HepG2 (cell line): ENCODE results near the gene ADGRL2. TPM values are rescaled to one million over a fixed set of nuclear protein-coding genes. Genes with fewer than 3 reads are reported as not detected.

Source experiments
- ATAC-seq: fragments of 200-7000 bp; cut with Tn5 transposase; 3 replicates; pipeline ENCODE4 v1.9.1; 2020; ENCODE audit warnings: mild to moderate bottlenecking, moderate library complexity
- BruUV-seq: library from RNA; stranded (reverse); fragments of 400-500 nt; replicated peaks from 2 replicates; lab custom pipeline; 2021; lab: Mats Ljungman, UMichigan
- CTCF ChIA-PET: fragments of 300-600 bp; formaldehyde crosslinking; extraction: SDS; loops from one replicate; lab custom pipeline; 2021; ENCODE audit warnings: low total read pairs, inconsistent platforms, low intra/inter-chr PET ratio; lab: Yijun Ruan, JAX
- POLR2A ChIA-PET: fragments of 350-600 bp; sonication (Branson Sonifier 250); formaldehyde crosslinking; loops from one replicate; lab custom pipeline; 2020; ENCODE audit warnings: antibody characterized with exemption, inconsistent platforms; lab: Yijun Ruan, JAX
- DNase-seq: peaks from one replicate; pipeline ENCODE4 v3.0.0-alpha.2; 2015; ENCODE audit warnings: low spot score
- FAIRE-seq: peaks from 3 replicates; lab custom pipeline; 2011; peaks lifted over from hg19 to GRCh38; lab: Jason Lieb, UNC
- H2AFZ ChIP-seq: one replicate; pipeline ENCODE4 v1.6.1; 2011; ENCODE audit warnings: low read length, inconsistent platforms
- H3K27ac ChIP-seq: fragments of 300-600 bp; 3 replicates; pipeline ENCODE4 v1.8.0; 2011; ENCODE audit warnings: mixed run types, mild to moderate bottlenecking, mixed read lengths, low read length, inconsistent platforms; ENCODE audit not compliant: insufficient read depth; ENCODE audit errors: extremely low read length
- H3K27me3 ChIP-seq, 2 experiments: fragments of 200-600 bp in 1 of 2; 2 replicates in 1 of 2; 3 replicates in 1 of 2; pipeline versions ENCODE4 v1.6.0 to v1.8.0; 2011; ENCODE audit warnings: low read length in 2 of 2, mild to moderate bottlenecking in 2 of 2, moderate library complexity in 2 of 2, inconsistent platforms in 1 of 2; ENCODE audit not compliant: insufficient read depth in 2 of 2, control insufficient read depth in 1 of 2
- H3K36me3 ChIP-seq, 2 experiments: fragments of 200-600 bp in 1 of 2; replicated peaks in 1 of 2; 2 replicates in 1 of 2; 3 replicates in 1 of 2; pipeline versions ENCODE4 v1.5.1 to v1.8.0; 2011; ENCODE audit warnings: low read length in 2 of 2, inconsistent platforms in 1 of 2; ENCODE audit not compliant: insufficient read depth in 2 of 2, control insufficient read depth in 1 of 2
- H3K4me1 ChIP-seq: 2 replicates; pipeline ENCODE4 v1.5.1; 2012; ENCODE audit warnings: low read length, inconsistent platforms; ENCODE audit not compliant: insufficient read depth
- H3K4me2 ChIP-seq: 2 replicates; pipeline ENCODE4 v1.6.0; 2011; ENCODE audit warnings: low read depth, low read length, inconsistent platforms
- H3K4me3 ChIP-seq, 3 experiments: fragments of 200-600 bp in 1 of 3; sonication (generic), shearing (Covaris generic) in 1 of 3; replicated peaks in 1 of 3; 2 replicates each; pipeline ENCODE4 v1.5.1; 2011 to 2016; ENCODE audit warnings: low read length in 3 of 3, inconsistent platforms in 2 of 3, low read depth in 2 of 3, mild to moderate bottlenecking in 2 of 3, control low read depth in 1 of 3, mixed read lengths in 1 of 3; ENCODE audit not compliant: insufficient read depth in 1 of 3
- H3K79me2 ChIP-seq: one replicate; pipeline ENCODE4 v1.6.1; 2011; ENCODE audit warnings: low read length, inconsistent platforms; ENCODE audit not compliant: insufficient read depth
- H3K9ac ChIP-seq: 2 replicates; pipeline ENCODE4 v1.6.0; 2011; ENCODE audit warnings: mild to moderate bottlenecking, low read depth, low read length, inconsistent platforms; ENCODE audit not compliant: insufficient read depth
- H3K9me3 ChIP-seq: 2 replicates; pipeline ENCODE4 v1.5.1; 2012; ENCODE audit warnings: mild to moderate bottlenecking, low read length
- H4K20me1 ChIP-seq: 2 replicates; pipeline ENCODE4 v1.6.0; 2011; ENCODE audit warnings: inconsistent platforms, mild to moderate bottlenecking, low read length, moderate library complexity; ENCODE audit not compliant: insufficient read depth
- ATRX ChIP-seq: sonication (generic); formaldehyde crosslinking; IDR thresholded peaks from 2 replicates; pipeline ENCODE4 v1.4.0; 2020; ENCODE audit warnings: missing genetic modification reagents, borderline replicate concordance
- HIVEP1 ChIP-seq: sonication (generic); formaldehyde crosslinking; IDR thresholded peaks from 2 replicates; pipeline ENCODE4 v1.4.0; 2020; ENCODE audit warnings: mild to moderate bottlenecking, missing genetic modification reagents
- ISX ChIP-seq: sonication (generic); formaldehyde crosslinking; conservative IDR thresholded peaks from 2 replicates; pipeline ENCODE4 v1.5.0; 2020; ENCODE audit warnings: missing genetic modification reagents
- MZF1 ChIP-seq: sonication (generic); formaldehyde crosslinking; IDR thresholded peaks from 2 replicates; pipeline ENCODE4 v1.8.1; 2023; ENCODE audit warnings: mild to moderate bottlenecking, missing genetic modification reagents, borderline replicate concordance
- RARG ChIP-seq: sonication (generic); formaldehyde crosslinking; IDR thresholded peaks from 2 replicates; pipeline ENCODE4 v1.4.0; 2020; ENCODE audit warnings: low read depth, mild to moderate bottlenecking, missing genetic modification reagents
- ZNF121 ChIP-seq: sonication (generic); formaldehyde crosslinking; IDR thresholded peaks from 2 replicates; pipeline ENCODE4 v1.5.0; 2020; ENCODE audit warnings: mild to moderate bottlenecking, missing genetic modification reagents
- ZNF138 ChIP-seq: sonication (generic); formaldehyde crosslinking; IDR thresholded peaks from 2 replicates; pipeline ENCODE4 v1.5.0; 2020; ENCODE audit warnings: mild to moderate bottlenecking, low read depth, missing genetic modification reagents
- ZNF670 ChIP-seq: sonication (generic); formaldehyde crosslinking; IDR thresholded peaks from 2 replicates; pipeline ENCODE4 v1.8.0; 2022; ENCODE audit warnings: mild to moderate bottlenecking, missing genetic modification reagents, borderline replicate concordance
- ZNF749 ChIP-seq: sonication (generic); formaldehyde crosslinking; IDR thresholded peaks from 2 replicates; pipeline ENCODE4 v1.8.0; 2022; ENCODE audit warnings: mild to moderate bottlenecking, missing genetic modification reagents, moderate library complexity, borderline replicate concordance
- in situ Hi-C: cut with HindIII; loops from 2 replicates; pipeline ENCODE4 v1.10.0; 2017; ENCODE audit warnings: low pct_unique_long_range_greater_than_20kb; ENCODE audit not compliant: extremely low pct_ligation_motif_present
- intact Hi-C: fragments of 100-400 bp; cut with micrococcal nuclease; formaldehyde crosslinking; loops from one replicate; pipeline ENCODE4 v1.10.0; 2022; ENCODE audit not compliant: unreplicated experiment
- polyA plus RNA-seq, 8 experiments: library from polyadenylated mRNA; depleted of rRNA in 3 of 8; stranded (reverse) in 7 of 8; unstranded in 1 of 8; fragments of >200 nt; fragmentation: Illumina TruSeq in 4 of 8; extraction: Trizol in 4 of 8; gene quantifications; 2 replicates each; pipeline versions ENCODE4 v1.2.1 to v1.2.3, GENCODE V29; 2011 to 2016; ENCODE audit warnings: low read depth in 4 of 8, missing spikeins in 1 of 8, mixed read lengths in 1 of 8; ENCODE audit not compliant: insufficient read depth in 1 of 8
- total RNA-seq, 5 experiments: library from RNA; depleted of rRNA; stranded (reverse); fragments of >200 nt; fragmentation: Illumina TruSeq; extraction: Trizol; gene quantifications; 2 replicates each; pipeline ENCODE4 v1.2.3, GENCODE V29; 2016; ENCODE audit warnings: low read depth in 1 of 5
- TF ChIP-seq, protein P1 (sequence below): sonication (generic); formaldehyde crosslinking; IDR thresholded peaks from 2 replicates; pipeline ENCODE4 v1.8.0; 2022; ENCODE audit warnings: missing genetic modification reagents, mild to moderate bottlenecking, inconsistent platforms, borderline replicate concordance
- TF ChIP-seq, protein P2 (sequence below): IDR thresholded peaks from 2 replicates; pipeline ENCODE4 v1.6.1; 2012; ENCODE audit warnings: low read depth, low read length, improper control_type of control experiment

ADGRL2 gene
- total and polyA plus RNA-seq, 2 of the 13 experiments (the other 11 are each of a cell fraction or from before 2014, with no cell fraction given): 15.3 to 31.6 TPM

- FAIRE-seq (no peak), DNase-seq (no peak), ATAC-seq (no peak)
- no peaks in the 10 kb centered on the region for H3K27me3 ChIP-seq
- no peak overlapping the region for H3K27ac ChIP-seq
- H3K9ac ChIP-seq: no peak overlapping the region
- no TSS peak for BruUV-seq
- no peaks in the 10 kb centered on the region for H3K36me3 ChIP-seq
- no peaks in the 10 kb centered on the region for H3K9me3 ChIP-seq
- ChIA-PET CTCF (no interaction called here), POLR2A (no interaction called here)
- no peak overlapping the region for H3K4me3 ChIP-seq
- intact Hi-C loops: no loop called here
- H2AFZ ChIP-seq: no peak overlapping the region
- no peaks in the 10 kb centered on the region for H4K20me1 ChIP-seq
- in situ Hi-C loops: no loop called here
- no peak overlapping the region for H3K4me2 ChIP-seq
- no peaks in the 10 kb centered on the region for H3K79me2 ChIP-seq
- TF ChIP-seq ZNF749: no peak
- no peak for TF ChIP-seq ZNF138 (CRISPR knock-in tag)
- TF ChIP-seq ATRX (CRISPR knock-in tag): no peak
- no peak for TF ChIP-seq ZNF121 (CRISPR knock-in tag)
- no peak for TF ChIP-seq MZF1 (CRISPR knock-in tag)
- TF ChIP-seq HIVEP1 (CRISPR knock-in tag): no peak
- TF ChIP-seq, protein P1, sequence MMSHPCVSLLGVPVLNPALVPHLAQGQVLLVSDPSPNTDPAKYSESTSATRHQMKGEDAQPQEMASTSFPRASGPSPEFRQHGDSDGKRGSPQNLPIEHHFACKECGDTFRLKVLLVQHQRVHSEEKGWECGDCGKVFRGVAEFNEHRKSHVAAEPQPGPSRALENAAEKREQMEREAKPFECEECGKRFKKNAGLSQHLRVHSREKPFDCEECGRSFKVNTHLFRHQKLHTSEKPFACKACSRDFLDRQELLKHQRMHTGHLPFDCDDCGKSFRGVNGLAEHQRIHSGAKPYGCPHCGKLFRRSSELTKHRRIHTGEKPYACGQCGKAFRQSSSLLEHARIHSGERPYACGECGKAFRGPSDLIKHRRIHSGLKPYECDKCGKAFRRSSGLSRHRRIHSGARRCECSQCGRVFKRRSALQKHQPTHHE (CRISPR knock-in tag): no peak
- TF ChIP-seq, protein P2, sequence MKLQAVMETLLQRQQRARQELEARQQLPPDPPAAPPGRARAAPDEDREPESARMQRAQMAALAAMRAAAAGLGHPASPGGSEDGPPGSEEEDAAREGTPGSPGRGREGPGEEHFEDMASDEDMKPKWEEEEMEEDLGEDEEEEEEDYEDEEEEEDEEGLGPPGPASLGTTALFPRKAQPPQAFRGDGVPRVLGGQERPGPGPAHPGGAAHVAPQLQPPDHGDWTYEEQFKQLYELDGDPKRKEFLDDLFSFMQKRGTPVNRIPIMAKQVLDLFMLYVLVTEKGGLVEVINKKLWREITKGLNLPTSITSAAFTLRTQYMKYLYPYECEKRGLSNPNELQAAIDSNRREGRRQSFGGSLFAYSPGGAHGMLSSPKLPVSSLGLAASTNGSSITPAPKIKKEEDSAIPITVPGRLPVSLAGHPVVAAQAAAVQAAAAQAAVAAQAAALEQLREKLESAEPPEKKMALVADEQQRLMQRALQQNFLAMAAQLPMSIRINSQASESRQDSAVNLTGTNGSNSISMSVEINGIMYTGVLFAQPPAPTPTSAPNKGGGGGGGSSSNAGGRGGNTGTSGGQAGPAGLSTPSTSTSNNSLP: no peak
- no peak for TF ChIP-seq RARG (CRISPR knock-in tag)
- TF ChIP-seq ZNF670 (CRISPR knock-in tag): no peak
- TF ChIP-seq ISX (CRISPR knock-in tag): no peak
- H3K4me1 ChIP-seq: no peaks in the 10 kb centered on the region
Measured at GRCh38 chr1:81775510-81775909, 25.2 kb upstream of the ADGRL2 start.
